HG03175 (cell line): ENCODE measurements around the gene AMPD2.
"Not testable (repeated sequence)": the region's sequence is repeated elsewhere in the genome, so short reads cannot be mapped to it uniquely, and the experiment has no call there.

Source experiments
- ATAC-seq: cut with Tn5 transposase; IDR thresholded peaks from one replicate; pipeline ENCODE4 v1.9.1; 2021; ENCODE audit warnings: mild to moderate bottlenecking, moderate library complexity; ENCODE audit not compliant: unreplicated experiment

The AMPD2 gene

GRCh38 chr1:109676683-109677381 is 57.2 kb downstream of the AMPD2 start:
- ATAC-seq: not testable (repeated sequence)

- ATAC-seq: no peak
Measured at GRCh38 chr1:109677459-109677858, 57.8 kb downstream of the AMPD2 start.

GRCh38 chr1:109678637-109679036 is 59.0 kb downstream of the AMPD2 start:
- not testable (repeated sequence) for ATAC-seq
